ENCODE measurements around the gene RPL10A.
A peak's percentile ranks its signal among the peaks of the same experiment; 100 is the strongest.

RPL10A gene

DNA sequence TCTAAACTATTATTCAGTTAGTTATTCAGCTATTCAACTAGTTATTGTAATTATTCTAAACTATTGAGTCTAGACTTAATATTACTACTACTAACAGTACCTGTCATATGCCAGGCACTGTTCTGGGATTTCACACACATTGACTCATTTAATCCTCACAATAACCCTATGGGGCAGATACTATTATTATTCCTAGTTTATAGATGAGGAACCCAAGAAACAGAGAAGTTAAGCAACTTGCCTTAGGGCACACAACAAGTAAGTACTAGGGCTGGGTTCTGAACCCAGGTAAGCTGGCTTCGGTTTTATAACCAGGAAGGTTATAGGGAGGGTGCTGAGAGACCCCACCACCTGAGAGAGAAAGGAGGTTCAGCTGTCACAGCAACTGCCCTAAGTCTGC is 20.9 kb downstream of the RPL10A start:
- Mint-ChIP-seq H3K4me3 (no peak overlapping the region), H3K4me1 (ENCODE audit: low read depth) (peaks cover 19% of the 10 kb centered on the region), H3K9me3 (no peaks in the 10 kb centered on the region), H3K27me3 (no peaks in the 10 kb centered on the region), H3K27ac (no peak overlapping the region), H3K36me3 (ENCODE audit: low read depth) (no peaks in the 10 kb centered on the region)
- no peak for DNase-seq

DNA sequence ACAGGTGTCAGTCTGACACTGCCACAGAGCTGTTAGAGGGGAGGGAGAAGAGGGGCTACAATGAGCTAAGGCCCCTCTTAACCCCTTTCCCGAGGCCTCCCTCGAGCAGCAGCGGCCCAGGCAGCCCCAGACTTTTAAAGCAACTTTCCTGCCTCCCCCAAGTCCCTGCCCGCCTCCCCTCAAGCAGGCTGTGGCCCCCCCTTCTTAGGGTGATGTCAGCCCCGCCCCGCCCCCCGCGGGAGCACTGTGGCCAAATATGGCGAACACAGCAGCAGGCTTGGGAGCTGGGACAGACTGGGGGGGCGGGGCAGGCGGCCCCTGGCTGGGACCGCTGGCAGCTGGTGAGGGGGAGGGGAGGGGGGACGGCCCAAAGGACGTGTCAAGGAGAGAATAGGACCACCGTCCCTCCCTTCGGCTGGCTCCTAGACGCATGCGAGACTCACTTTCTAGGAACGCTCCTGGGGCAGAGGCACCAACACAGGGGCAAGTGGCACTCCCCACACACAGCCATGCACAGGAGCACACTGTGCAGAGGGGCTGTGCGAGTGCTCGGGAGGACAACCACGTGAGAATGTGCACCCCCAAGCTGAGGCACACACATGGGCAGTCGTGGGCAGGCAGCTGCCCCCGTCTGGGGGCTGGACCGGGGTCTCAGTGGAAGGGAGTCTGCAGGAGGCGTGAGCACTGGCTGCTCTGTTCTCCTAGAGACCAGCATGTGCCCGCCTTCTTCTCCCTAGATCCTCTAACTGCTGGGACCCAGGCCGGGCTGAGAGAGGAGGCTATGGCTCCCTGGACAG is 22.0 kb downstream of the RPL10A start:
- Mint-ChIP-seq H3K27me3 (no peaks in the 10 kb centered on the region), H3K36me3 (ENCODE audit: low read depth) (no peaks in the 10 kb centered on the region), H3K27ac (no peak overlapping the region), H3K9me3 (no peaks in the 10 kb centered on the region), H3K4me3 (no peak overlapping the region), H3K4me1 (ENCODE audit: low read depth) (peaks cover 23% of the 10 kb centered on the region)
- no peak for DNase-seq

- H3K36me3 Mint-ChIP-seq (ENCODE audit: low read depth): no peaks in the 10 kb centered on the region
- no peak overlapping the region for H3K27ac Mint-ChIP-seq
- no peak for DNase-seq
- H3K27me3 Mint-ChIP-seq: no peaks in the 10 kb centered on the region
- peaks cover 25% of the 10 kb centered on the region for H3K4me1 Mint-ChIP-seq (ENCODE audit: low read depth)
- no peaks in the 10 kb centered on the region for H3K9me3 Mint-ChIP-seq
- H3K4me3 Mint-ChIP-seq: no peak overlapping the region
Measured at GRCh38 chr6:35490821-35491557, 22.8 kb downstream of the RPL10A start.

DNA sequence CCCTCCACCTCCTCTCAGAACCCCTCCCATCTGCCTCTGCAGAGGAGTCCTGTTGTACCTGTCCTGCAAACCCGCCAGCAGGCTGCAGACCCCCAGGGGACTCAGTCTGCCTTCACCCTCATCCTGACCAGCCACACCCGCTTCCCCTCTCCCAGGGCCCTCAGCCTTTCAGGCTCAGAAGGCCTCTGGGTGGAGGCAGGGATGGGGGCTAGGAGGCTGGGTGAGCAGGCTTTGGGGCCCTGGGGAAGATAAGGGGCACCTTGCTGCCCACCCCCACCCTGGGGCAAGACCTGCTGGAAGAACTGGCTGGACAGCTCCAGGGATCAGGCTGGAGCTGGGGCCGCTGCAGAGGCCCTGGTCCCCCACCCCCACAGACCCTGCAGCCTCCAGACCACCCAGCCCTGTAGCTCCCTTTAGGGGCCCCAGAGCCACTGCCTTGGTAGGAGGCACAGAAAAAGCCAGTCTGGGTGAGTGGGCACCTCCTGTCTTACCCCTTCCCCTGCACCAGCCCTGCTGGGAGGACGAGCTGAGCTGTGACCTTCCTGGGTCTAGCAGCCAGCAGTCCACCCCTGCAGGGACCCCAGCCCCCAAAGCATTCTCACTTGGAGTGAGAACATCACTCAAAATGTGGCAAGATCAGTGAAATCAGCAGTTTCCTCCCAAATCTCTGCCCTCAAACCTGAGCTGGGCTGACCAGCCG is 23.5 kb downstream of the RPL10A start:
- Mint-ChIP-seq H3K27ac (no peak overlapping the region), H3K4me3 (no peak overlapping the region), H3K4me1 (ENCODE audit: low read depth) (peaks cover 25% of the 10 kb centered on the region), H3K27me3 (no peaks in the 10 kb centered on the region), H3K36me3 (ENCODE audit: low read depth) (no peaks in the 10 kb centered on the region), H3K9me3 (no peaks in the 10 kb centered on the region)
- DNase-seq: no peak

GRCh38 chr6:35492258-35492973 is 24.2 kb downstream of the RPL10A start:
- H3K4me3 Mint-ChIP-seq: no peak overlapping the region
- H3K27me3 Mint-ChIP-seq: no peaks in the 10 kb centered on the region
- peaks cover 25% of the 10 kb centered on the region for H3K4me1 Mint-ChIP-seq (ENCODE audit: low read depth)
- DNase-seq: no peak
- no peaks in the 10 kb centered on the region for H3K36me3 Mint-ChIP-seq (ENCODE audit: low read depth)
- no peak overlapping the region for H3K27ac Mint-ChIP-seq
- H3K9me3 Mint-ChIP-seq: no peaks in the 10 kb centered on the region

GRCh38 chr6:35492974-35493284 is 24.7 kb downstream of the RPL10A start:
- H3K9me3 Mint-ChIP-seq: no peaks in the 10 kb centered on the region
- H3K4me3 Mint-ChIP-seq: no peak overlapping the region
- H3K27ac Mint-ChIP-seq: no peak overlapping the region
- no peaks in the 10 kb centered on the region for H3K36me3 Mint-ChIP-seq (ENCODE audit: low read depth)
- no peak for DNase-seq
- no peaks in the 10 kb centered on the region for H3K27me3 Mint-ChIP-seq
- peaks cover 25% of the 10 kb centered on the region for H3K4me1 Mint-ChIP-seq (ENCODE audit: low read depth)

- H3K36me3 Mint-ChIP-seq (ENCODE audit: low read depth): no peaks in the 10 kb centered on the region
- no peaks in the 10 kb centered on the region for H3K9me3 Mint-ChIP-seq
- H3K27me3 Mint-ChIP-seq: peaks cover 2% of the 10 kb centered on the region
- no peak for DNase-seq
- H3K4me1 Mint-ChIP-seq (ENCODE audit: low read depth): peaks cover 25% of the 10 kb centered on the region
- no peak overlapping the region for H3K4me3 Mint-ChIP-seq
- no peak overlapping the region for H3K27ac Mint-ChIP-seq
Measured at GRCh38 chr6:35493307-35493983, 25.2 kb downstream of the RPL10A start.

DNA sequence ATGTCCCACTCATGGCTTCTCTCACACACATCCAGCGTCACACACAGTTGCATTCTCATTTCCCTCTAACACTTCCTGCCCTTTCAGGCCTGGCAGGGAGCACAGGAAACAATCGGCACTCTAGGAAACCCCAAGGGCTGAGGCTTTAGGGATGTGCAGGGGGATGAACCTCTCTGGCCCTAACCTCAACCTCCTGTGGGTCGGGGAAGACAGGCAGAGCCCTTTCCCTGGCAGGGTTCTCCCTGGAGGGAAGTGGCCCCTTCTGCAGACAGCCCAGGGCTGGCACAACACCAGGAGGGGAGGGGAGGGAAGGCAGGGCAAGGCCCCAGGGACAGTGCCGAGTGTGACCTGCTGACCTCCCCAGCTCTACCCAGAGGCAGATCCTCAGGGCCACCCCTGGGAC is 26.0 kb downstream of the RPL10A start:
- H3K27ac Mint-ChIP-seq: no peak overlapping the region
- H3K36me3 Mint-ChIP-seq (ENCODE audit: low read depth): no peaks in the 10 kb centered on the region
- H3K9me3 Mint-ChIP-seq: no peaks in the 10 kb centered on the region
- H3K4me1 Mint-ChIP-seq (ENCODE audit: low read depth): peaks cover 29% of the 10 kb centered on the region
- no peak for DNase-seq
- H3K27me3 Mint-ChIP-seq: peaks cover 7% of the 10 kb centered on the region
- no peak overlapping the region for H3K4me3 Mint-ChIP-seq

GRCh38 chr6:35495258-35496035 is 27.2 kb downstream of the RPL10A start:
- peak overlapping the region; percentile 67 for H3K4me3 Mint-ChIP-seq
- H3K4me1 Mint-ChIP-seq (ENCODE audit: low read depth): peaks cover 29% of the 10 kb centered on the region

GRCh38 chr6:35496036-35496840 is 28.0 kb downstream of the RPL10A start:
- peaks cover 7% of the 10 kb centered on the region for H3K27me3 Mint-ChIP-seq
- peak overlapping the region; percentile 23 for H3K27ac Mint-ChIP-seq
- H3K4me3 Mint-ChIP-seq: peak overlapping the region; percentile 67

More at GRCh38 chr6:35495258-35496035, 27.2 kb downstream of the RPL10A start:
- no peaks in the 10 kb centered on the region for H3K9me3 Mint-ChIP-seq
- DNase-seq: no peak
- H3K36me3 Mint-ChIP-seq (ENCODE audit: low read depth): no peaks in the 10 kb centered on the region
- H3K27me3 Mint-ChIP-seq: peaks cover 7% of the 10 kb centered on the region
- H3K27ac Mint-ChIP-seq: peak overlapping the region; percentile 53

GRCh38 chr6:35496841-35497570 is 28.8 kb downstream of the RPL10A start, which contains the start of gene TEAD3:
TEAD3 (minus strand) TSS chr6:35497079.
- peak within 1 kb of the TSS; percentile 83 for H3K27ac Mint-ChIP-seq
- peaks cover 29% of the 10 kb centered on the region for H3K4me1 Mint-ChIP-seq (ENCODE audit: low read depth)
- no peaks in the 10 kb centered on the region for H3K9me3 Mint-ChIP-seq
- peaks cover 11% of the 10 kb centered on the region for H3K27me3 Mint-ChIP-seq
- no peaks in the 10 kb centered on the region for H3K36me3 Mint-ChIP-seq (ENCODE audit: low read depth)
- H3K4me3 Mint-ChIP-seq: peak within 1 kb of the TSS; percentile 79
- peak; percentile 85 for DNase-seq

More at GRCh38 chr6:35496036-35496840, 28.0 kb downstream of the RPL10A start:
- H3K4me1 Mint-ChIP-seq (ENCODE audit: low read depth): peaks cover 29% of the 10 kb centered on the region
- no peak for DNase-seq
- H3K9me3 Mint-ChIP-seq: no peaks in the 10 kb centered on the region
- no peaks in the 10 kb centered on the region for H3K36me3 Mint-ChIP-seq (ENCODE audit: low read depth)
